GM12801 (cell line): Measurements from ENCODE around the gene RRP15.

Experiments
- TF ChIP-seq, protein P1 (sequence below): IDR thresholded peaks from one replicate; pipeline ENCODE4 v1.5.1; 2011; ENCODE audit warnings: control low read depth; ENCODE audit not compliant: insufficient read length; ENCODE audit errors: extremely low read depth

The RRP15 gene, protein sequence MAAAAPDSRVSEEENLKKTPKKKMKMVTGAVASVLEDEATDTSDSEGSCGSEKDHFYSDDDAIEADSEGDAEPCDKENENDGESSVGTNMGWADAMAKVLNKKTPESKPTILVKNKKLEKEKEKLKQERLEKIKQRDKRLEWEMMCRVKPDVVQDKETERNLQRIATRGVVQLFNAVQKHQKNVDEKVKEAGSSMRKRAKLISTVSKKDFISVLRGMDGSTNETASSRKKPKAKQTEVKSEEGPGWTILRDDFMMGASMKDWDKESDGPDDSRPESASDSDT

DNA sequence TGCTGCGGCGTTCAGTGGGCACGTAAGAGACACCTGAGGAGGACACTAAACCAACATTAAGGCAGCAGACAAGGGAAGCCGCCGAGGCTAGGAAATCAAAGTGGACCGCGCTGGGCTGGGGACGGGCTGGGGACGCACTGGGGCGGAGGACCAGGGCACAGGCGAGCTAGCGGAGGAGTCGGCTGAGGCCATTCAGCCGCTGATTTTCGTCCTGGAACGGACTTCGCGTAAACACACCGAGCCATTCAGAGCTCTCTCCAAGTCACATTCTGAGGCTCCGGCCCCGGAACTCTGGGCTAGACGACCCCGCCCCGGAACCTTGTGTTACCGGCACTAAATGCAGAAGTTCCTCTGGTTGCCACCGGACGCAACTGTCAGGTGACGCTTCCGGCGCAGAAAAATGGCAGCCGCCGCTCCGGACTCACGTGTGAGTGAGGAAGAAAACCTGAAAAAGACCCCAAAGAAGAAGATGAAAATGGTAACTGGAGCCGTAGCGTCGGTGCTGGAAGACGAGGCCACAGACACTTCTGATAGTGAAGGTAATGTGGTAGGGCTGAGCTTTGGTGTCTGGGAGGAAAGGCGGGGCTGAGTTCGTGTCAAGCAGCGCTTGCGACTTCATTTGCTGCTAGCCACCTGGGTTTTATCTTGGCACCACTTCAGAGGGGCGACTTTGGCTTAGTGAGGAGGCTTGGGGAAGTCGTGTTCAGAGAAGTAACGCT, at the start of gene RRP15:
TSS of gene RRP15 (plus strand) at position 377 of the 719 bp plus-strand sequence. CDS start at position 401, 24 bp downstream.
- TF ChIP-seq, protein P1, sequence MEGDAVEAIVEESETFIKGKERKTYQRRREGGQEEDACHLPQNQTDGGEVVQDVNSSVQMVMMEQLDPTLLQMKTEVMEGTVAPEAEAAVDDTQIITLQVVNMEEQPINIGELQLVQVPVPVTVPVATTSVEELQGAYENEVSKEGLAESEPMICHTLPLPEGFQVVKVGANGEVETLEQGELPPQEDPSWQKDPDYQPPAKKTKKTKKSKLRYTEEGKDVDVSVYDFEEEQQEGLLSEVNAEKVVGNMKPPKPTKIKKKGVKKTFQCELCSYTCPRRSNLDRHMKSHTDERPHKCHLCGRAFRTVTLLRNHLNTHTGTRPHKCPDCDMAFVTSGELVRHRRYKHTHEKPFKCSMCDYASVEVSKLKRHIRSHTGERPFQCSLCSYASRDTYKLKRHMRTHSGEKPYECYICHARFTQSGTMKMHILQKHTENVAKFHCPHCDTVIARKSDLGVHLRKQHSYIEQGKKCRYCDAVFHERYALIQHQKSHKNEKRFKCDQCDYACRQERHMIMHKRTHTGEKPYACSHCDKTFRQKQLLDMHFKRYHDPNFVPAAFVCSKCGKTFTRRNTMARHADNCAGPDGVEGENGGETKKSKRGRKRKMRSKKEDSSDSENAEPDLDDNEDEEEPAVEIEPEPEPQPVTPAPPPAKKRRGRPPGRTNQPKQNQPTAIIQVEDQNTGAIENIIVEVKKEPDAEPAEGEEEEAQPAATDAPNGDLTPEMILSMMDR, result no peak

DNA sequence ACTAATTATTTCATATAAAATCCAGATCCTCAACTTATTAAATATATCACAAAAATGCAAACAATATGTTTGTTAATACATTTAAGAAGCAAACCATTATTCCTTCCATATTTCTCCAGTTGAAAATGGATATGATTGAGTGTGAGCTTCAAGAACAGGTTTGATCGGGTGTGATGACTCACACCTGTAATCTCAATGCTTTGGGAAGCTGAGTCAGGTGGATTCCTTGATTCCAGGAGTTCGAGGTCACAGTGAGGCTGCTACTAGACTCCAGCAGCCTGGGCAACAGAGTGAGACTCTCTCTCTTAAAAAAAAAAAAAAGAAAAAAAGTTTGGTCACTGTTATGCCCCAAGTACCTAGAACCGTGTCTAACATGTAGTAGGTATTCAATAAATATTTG, 42.9 kb upstream of the RRP15 start:
- TF ChIP-seq, protein P1, result no peak

DNA sequence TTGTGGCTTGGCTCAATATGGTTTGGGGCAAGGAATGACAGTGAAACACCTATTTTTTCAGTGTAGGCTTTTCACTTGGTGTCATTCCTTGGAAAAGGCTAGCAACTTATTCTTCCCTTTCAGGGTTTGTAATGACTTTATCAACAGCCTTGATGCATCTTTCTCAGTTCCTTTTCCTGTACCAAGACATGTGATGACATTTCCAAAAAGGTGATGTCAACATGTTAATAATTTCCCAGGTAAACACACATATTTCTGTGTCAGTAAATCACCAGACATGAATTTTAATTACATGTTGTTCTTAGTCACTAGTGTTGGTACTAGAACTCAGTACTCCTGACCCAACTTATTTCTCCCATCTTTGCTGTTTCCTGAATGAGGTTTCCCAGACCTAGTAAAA, 37.8 kb upstream of the RRP15 start:
- TF ChIP-seq, protein P1, result no peak

DNA sequence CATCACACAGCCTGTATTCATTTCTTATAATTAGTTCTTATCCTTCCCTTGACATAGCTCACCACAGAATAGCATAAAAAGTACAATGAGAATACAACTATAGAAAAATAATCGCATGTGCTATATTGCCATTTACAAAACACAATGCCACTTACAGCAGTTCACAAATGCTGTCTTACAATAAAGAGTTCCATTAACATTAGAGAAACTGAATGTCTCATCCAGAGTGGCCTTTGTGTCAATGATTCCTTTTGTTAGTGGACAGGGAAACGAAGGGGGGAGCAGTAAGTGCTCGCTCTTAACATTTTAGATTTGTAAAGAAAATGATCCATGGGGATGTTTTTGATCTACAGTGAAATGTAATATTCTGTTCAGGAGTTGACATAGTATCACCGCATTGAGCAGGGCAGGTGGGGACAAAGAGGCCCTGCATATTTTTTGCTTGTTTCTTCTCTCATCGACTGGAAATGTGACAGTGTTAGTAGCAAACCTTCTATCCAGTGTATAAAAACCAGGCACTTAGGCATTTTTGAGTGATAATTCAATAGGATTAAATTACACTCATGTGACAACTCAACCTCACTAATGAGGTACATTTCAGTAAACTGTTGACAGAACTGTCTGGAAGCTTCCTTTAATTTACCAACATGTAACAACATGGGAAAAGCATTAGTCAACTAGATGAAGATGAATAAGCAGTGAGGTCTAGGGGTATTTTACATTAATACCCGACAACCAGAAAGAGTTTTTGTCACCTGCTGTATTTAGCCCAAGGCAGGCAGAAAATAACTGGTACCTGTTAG, 35.6 kb upstream of the RRP15 start:
- TF ChIP-seq, protein P1, result no peak

DNA sequence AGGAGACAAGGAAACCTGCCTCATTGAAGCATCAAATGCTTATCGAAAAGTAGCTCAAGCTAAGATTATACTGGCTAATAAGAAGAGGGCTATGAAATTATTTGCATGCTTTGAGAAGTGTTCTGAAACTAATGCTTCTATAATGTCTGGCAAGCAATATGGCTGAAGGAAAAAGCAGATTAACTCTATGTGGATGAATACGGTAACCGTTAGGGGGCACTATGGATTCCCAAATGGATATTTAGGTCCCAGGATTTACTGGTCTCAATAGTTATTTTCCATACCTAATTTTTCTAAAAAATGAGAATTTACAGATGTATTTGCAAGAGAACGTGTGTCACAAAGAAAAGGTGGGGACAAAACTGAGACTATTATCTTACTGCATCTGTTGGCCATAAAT, 34.6 kb upstream of the RRP15 start:
- TF ChIP-seq, protein P1, result no peak

DNA sequence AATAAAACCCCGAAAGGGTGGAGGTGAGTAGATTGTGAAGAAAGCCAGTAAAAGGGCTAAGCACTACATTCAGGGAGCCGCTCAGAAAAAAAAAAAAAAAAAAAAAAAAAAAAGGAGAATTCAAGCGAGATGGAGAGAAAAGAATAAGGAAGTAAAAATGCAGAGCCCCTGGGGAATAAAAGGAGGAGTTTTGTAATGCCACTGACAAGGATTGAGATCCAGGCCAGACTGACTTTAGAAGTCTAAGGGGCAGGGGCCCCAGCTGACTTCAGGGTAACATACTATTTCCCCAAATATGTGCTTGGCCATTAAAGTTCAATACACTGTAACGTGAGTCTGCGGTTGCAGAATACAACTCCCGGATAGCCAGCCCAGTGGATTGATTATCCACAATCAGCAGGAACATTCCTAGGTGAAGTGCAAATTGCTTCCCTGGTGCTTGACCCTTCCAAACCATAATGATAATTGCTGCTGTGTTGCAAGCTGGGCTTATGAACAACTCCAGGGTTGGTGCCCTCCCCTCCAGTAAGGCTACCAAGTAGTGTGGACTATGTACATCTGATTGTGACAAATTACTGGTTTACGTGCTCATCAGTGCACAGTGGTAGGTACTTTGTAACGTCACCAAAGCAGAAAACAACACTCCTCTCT, 30.7 kb upstream of the RRP15 start:
- TF ChIP-seq, protein P1, result no peak

DNA sequence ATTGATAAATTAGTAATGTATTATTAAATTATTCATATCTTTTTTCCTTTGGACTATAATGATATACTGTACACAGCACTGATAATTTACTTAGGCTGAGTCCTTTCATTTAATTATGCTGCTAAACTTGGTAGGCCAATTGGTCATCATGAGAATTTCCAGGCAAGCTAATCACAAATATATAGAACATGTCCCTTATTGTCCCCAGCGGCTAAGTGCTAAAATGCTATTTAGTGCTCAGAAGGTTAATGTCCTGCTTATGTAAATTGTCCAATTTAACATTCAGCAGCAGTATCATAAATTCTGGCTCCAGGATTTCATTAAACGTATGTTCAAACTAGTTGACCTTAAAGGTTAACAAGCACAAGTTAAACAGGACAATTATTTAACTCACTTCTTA, 30.0 kb upstream of the RRP15 start:
- TF ChIP-seq, protein P1, result no peak
